Astrocyte of the spinal cord (primary cell): ENCODE data around the gene GRID1.
A peak's percentile ranks its signal among the peaks of the same experiment; 100 is the strongest.

Experiments used
- DNase-seq: peaks from one replicate; pipeline ENCODE4 v3.0.0; 2011; ENCODE audit warnings: low read depth, low spot score
- H3K4me3 ChIP-seq: 2 replicates; pipeline ENCODE4 v1.5.1; 2011; ENCODE audit warnings: low read depth, mild to moderate bottlenecking, low read length, moderate library complexity
- CTCF ChIP-seq: IDR thresholded peaks from 2 replicates; pipeline ENCODE4 v1.5.1; 2012; ENCODE audit warnings: low read depth, mild to moderate bottlenecking, low read length, inconsistent platforms
- in situ Hi-C: cut with HindIII; loops from 2 replicates; pipeline ENCODE4 v1.10.0; 2017; ENCODE audit warnings: low sequenced_read_pairs

The GRID1 gene

DNA sequence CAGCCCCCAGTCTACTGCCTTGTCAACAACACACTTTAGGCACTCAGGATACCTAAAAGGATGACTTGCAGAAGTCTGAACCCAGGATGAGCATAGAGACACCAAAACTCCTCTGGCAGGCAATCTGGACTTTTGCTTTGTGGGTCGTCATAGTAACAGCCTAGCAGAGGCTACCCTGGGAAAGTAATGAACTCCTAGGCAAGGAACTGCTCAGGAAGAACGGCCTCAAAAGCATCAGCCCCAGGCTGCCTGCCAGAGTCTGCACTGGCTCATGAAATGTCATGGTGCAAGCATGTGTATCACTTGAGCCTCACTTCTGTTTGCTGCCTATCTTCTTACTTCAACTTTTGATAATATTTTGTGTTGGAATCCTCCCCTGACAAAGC is 715.1 kb downstream of the GRID1 start:
- peak; percentile 56 for DNase-seq
- in situ Hi-C loops, result no loop called here
- no peak overlapping the region for H3K4me3 ChIP-seq
- TF ChIP-seq CTCF, result no peak

- DNase-seq, result no peak
- in situ Hi-C loops, result no loop called here
- no peak for TF ChIP-seq CTCF
- no peak overlapping the region for H3K4me3 ChIP-seq
These were observed 715.7 kb downstream of the GRID1 start for GRCh38 chr10:85650791-85651496.

- H3K4me3 ChIP-seq, result no peak overlapping the region
- in situ Hi-C loops, result no loop called here
- TF ChIP-seq CTCF, result no peak
- DNase-seq, result no peak
These were observed 717.1 kb downstream of the GRID1 start for GRCh38 chr10:85649461-85649860.

DNA sequence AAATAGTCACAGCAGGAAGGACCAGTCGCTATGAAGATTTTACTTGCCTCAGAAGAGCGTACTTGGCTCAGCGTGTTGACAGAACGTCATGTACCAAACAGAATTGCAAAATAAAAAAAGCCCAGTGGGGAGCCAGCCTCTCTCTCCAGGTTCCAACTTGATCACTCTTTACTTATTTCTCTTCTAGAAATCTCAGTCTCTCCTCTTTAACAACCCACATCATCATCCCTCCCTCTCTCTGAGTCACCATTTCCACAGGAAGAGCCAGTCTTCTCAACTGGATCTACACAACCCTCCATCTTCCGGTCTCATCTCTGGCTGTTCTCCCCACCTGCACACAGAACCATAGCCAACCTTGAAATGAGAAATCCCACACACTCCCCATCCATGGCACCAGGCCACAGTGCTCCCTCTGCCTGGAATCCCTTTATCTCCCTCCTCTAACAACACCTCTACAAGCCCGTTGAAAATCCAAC is 718.3 kb downstream of the GRID1 start:
- in situ Hi-C loops, result no loop called here
- DNase-seq, result peak; percentile 80
- H3K4me3 ChIP-seq, result no peak overlapping the region
- TF ChIP-seq CTCF, result no peak

DNA sequence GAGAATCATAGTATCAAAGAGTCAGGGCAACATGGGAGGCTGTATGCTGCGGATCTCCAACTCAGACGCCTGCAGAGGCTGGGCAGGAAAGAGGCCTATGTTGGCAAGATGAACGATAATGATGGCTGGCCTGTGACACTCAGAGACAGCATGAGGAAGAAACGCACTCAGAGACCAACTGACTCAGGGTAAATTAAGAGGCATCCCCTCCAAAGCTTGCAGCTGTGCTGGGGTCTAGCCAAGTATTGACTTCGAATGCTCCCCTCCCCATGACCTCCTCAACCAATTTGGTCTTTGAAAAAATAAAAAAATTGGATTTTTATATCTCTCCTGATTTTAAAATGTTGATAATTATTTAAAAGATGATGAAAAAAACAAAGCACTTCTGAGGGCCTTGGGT is 718.9 kb downstream of the GRID1 start:
- no peak for DNase-seq
- no peak for TF ChIP-seq CTCF
- H3K4me3 ChIP-seq, result no peak overlapping the region
- in situ Hi-C loops, result no loop called here

- TF ChIP-seq CTCF, result no peak
- DNase-seq, result peak; percentile 79
- in situ Hi-C loops, result no loop called here
These were observed 720.5 kb downstream of the GRID1 start for GRCh38 chr10:85645926-85646711.

More at GRCh38 chr10:85645926-85646711, 720.5 kb downstream of the GRID1 start:
- H3K4me3 ChIP-seq, result no peak overlapping the region
